IMR-90 (cell line): ENCODE measurements around the gene KLHL25. TPM values are rescaled to one million over a fixed set of nuclear protein-coding genes. Genes with fewer than 3 reads are reported as not detected.
A peak's percentile ranks its signal among the peaks of the same experiment; 100 is the strongest.

Experiments used
- ATAC-seq: fragments of 200-7000 bp; cut with Tn5 transposase; 2 replicates; pipeline ENCODE4 v1.9.1; 2020; ENCODE audit warnings: low read depth, mild to moderate bottlenecking, moderate library complexity
- BruUV-seq: library from RNA; stranded (reverse); fragments of 400-500 nt; replicated peaks from 2 replicates; lab custom pipeline; 2021; lab: Mats Ljungman, UMichigan
- CTCF ChIA-PET: fragments of 300-600 bp; formaldehyde crosslinking; extraction: SDS; loops from one replicate; lab custom pipeline; 2021; ENCODE audit warnings: antibody characterized with exemption; lab: Yijun Ruan, JAX
- POLR2A ChIA-PET: fragments of 300-600 bp; sonication (Branson Sonifier 250); formaldehyde crosslinking; loops from one replicate; lab custom pipeline; 2022; ENCODE audit warnings: antibody characterized with exemption; ENCODE audit not compliant: unreplicated experiment; lab: Charles Lee
- DNase-seq: peaks from one replicate; pipeline ENCODE4 v3.0.0; 2013
- H2AFZ ChIP-seq: replicated peaks from 2 replicates; pipeline ENCODE3; 2013; ENCODE audit warnings: low read length, mild to moderate bottlenecking; ENCODE audit not compliant: poor library complexity
- H2AK5ac ChIP-seq: 2 replicates; pipeline ENCODE4 v1.6.1; 2013; ENCODE audit warnings: low read depth, low read length, inconsistent platforms
- H2AK9ac ChIP-seq: replicated peaks from 2 replicates; pipeline ENCODE3; 2013; ENCODE audit warnings: mild to moderate bottlenecking, low read depth, low read length, moderate library complexity; ENCODE audit not compliant: poor library complexity
- H2BK120ac ChIP-seq: 2 replicates; pipeline ENCODE4 v1.6.1; 2013; ENCODE audit warnings: low read depth, low read length, inconsistent platforms
- H2BK15ac ChIP-seq: 3 replicates; pipeline ENCODE4 v1.6.1; 2013; ENCODE audit warnings: low read depth, low read length, inconsistent platforms
- H2BK20ac ChIP-seq: 2 replicates; pipeline ENCODE4 v1.6.1; 2013; ENCODE audit warnings: low read depth, mild to moderate bottlenecking, inconsistent platforms, low read length, moderate library complexity
- H2BK5ac ChIP-seq: 2 replicates; pipeline ENCODE4 v1.6.1; 2013; ENCODE audit warnings: mild to moderate bottlenecking, low read depth, low read length, inconsistent platforms; ENCODE audit not compliant: poor library complexity, severe bottlenecking
- H3K14ac ChIP-seq: replicated peaks from 2 replicates; pipeline ENCODE4 v1.6.1; 2013; ENCODE audit warnings: low read depth, low read length, inconsistent platforms
- H3K18ac ChIP-seq: 2 replicates; pipeline ENCODE4 v1.6.1; 2013; ENCODE audit warnings: low read depth, low read length, control low read depth
- H3K23ac ChIP-seq: 2 replicates; pipeline ENCODE4 v1.6.1; 2013; ENCODE audit warnings: low read depth, low read length, inconsistent platforms
- H3K27ac ChIP-seq: 2 replicates; pipeline ENCODE4 v1.5.1; 2013; ENCODE audit warnings: mild to moderate bottlenecking, control low read depth, low read length; ENCODE audit not compliant: insufficient read depth
- H3K27me3 ChIP-seq: 2 replicates; pipeline ENCODE4 v1.6.1; 2013; ENCODE audit warnings: low read length; ENCODE audit not compliant: control insufficient read depth, insufficient read depth
- H3K36me3 ChIP-seq: 2 replicates; pipeline ENCODE4 v1.6.1; 2013; ENCODE audit warnings: low read length, mixed read lengths; ENCODE audit not compliant: control insufficient read depth, insufficient read depth
- H3K4ac ChIP-seq: 2 replicates; pipeline ENCODE4 v1.6.1; 2013; ENCODE audit warnings: low read depth, low read length, inconsistent platforms
- H3K4me1 ChIP-seq: 2 replicates; pipeline ENCODE4 v1.6.1; 2013; ENCODE audit warnings: low read length, mixed read lengths; ENCODE audit not compliant: control insufficient read depth, insufficient read depth
- H3K4me2 ChIP-seq: 2 replicates; pipeline ENCODE4 v1.6.1; 2013; ENCODE audit warnings: low read depth, mild to moderate bottlenecking, control low read depth, low read length, moderate library complexity
- H3K4me3 ChIP-seq: 2 replicates; pipeline ENCODE4 v1.5.1; 2013; ENCODE audit warnings: low read depth, mild to moderate bottlenecking, control low read depth, low read length, moderate library complexity; ENCODE audit not compliant: insufficient read depth
- H3K56ac ChIP-seq: 2 replicates; pipeline ENCODE4 v1.6.1; 2013; ENCODE audit warnings: low read length, inconsistent platforms; ENCODE audit not compliant: insufficient read depth; ENCODE audit errors: extremely low read depth
- H3K79me1 ChIP-seq, 2 experiments: 2 replicates each; pipeline ENCODE4 v1.6.1; 2013; ENCODE audit warnings: low read length in 2 of 2, inconsistent platforms in 1 of 2, low read depth in 1 of 2
- H3K9ac ChIP-seq: 2 replicates; pipeline ENCODE4 v1.6.1; 2013; ENCODE audit warnings: low read depth, low read length, control low read depth
- H3K9me1 ChIP-seq: 2 replicates; pipeline ENCODE4 v1.6.1; 2013; ENCODE audit warnings: low read length, inconsistent platforms; ENCODE audit not compliant: insufficient read depth
- H3K9me3 ChIP-seq: 2 replicates; pipeline ENCODE4 v1.6.1; 2013; ENCODE audit warnings: low read length; ENCODE audit not compliant: control insufficient read depth, insufficient read depth
- H4K20me1 ChIP-seq: 2 replicates; pipeline ENCODE4 v1.6.1; 2013; ENCODE audit warnings: low read length, inconsistent platforms; ENCODE audit not compliant: insufficient read depth
- H4K5ac ChIP-seq: 2 replicates; pipeline ENCODE4 v1.6.1; 2013; ENCODE audit warnings: mild to moderate bottlenecking, low read depth, low read length, control low read depth
- H4K8ac ChIP-seq, 2 experiments: 2 replicates each; pipeline ENCODE4 v1.6.1; 2013; ENCODE audit warnings: low read depth in 2 of 2, low read length in 2 of 2, control low read depth in 1 of 2, inconsistent platforms in 1 of 2
- H4K91ac ChIP-seq: 2 replicates; pipeline ENCODE4 v1.6.1; 2013; ENCODE audit warnings: low read depth, low read length, inconsistent platforms; ENCODE audit not compliant: insufficient read depth
- CEBPB ChIP-seq: IDR thresholded peaks from 2 replicates; pipeline ENCODE4 v1.6.1; 2012; ENCODE audit warnings: low read depth, low read length, improper control_type of control experiment
- MAFK ChIP-seq: IDR thresholded peaks from 2 replicates; pipeline ENCODE4 v1.6.1; 2012; ENCODE audit warnings: low read depth, low read length, improper control_type of control experiment
- USF2 ChIP-seq: fragments of 150-350 bp; IDR thresholded peaks from 2 replicates; pipeline ENCODE4 v1.6.1; 2017; ENCODE audit warnings: mild to moderate bottlenecking, antibody characterized with exemption, low read length, low read depth
- WGBS, 2 experiments: methylation state at CpG; one replicate each; pipeline versions ENCODE4 v1.1.5 to v1.1.7; 2013; ENCODE audit warnings: missing lambda C conversion rate in 2 of 2; ENCODE audit not compliant: insufficient read length in 1 of 2; ENCODE audit errors: extremely low coverage in 2 of 2; 5-methylcytosine and 5-hydroxymethylcytosine counted together
- dilution Hi-C: fragments of 300-500 bp; cut with HindIII; formaldehyde crosslinking; loops from one replicate; pipeline ENCODE4 v1.14.3; 2018; ENCODE audit warnings: low sequenced_read_pairs; ENCODE audit not compliant: unreplicated experiment
- in situ Hi-C: fragments of 300-500 bp; cut with MboI; formaldehyde crosslinking; loops from 3 replicates; pipeline ENCODE4 v1.14.3; 2019; ENCODE audit warnings: low sequenced_read_pairs, inconsistent platforms, mixed read lengths
- intact Hi-C: fragments of 100-400 bp; cut with micrococcal nuclease; formaldehyde crosslinking; loops from 2 replicates; pipeline ENCODE4 v1.10.0; 2022
- polyA plus RNA-seq, 3 experiments: library from polyadenylated mRNA; depleted of rRNA; stranded (reverse); fragments of >200 nt; gene quantifications; 2 replicates each; pipeline ENCODE4 v1.2.3, GENCODE V29; 2012; ENCODE audit warnings: low replicate concordance in 1 of 3
- total RNA-seq: library from RNA; depleted of rRNA; stranded (reverse); fragments of >200 nt; gene quantifications from 2 replicates; pipeline ENCODE4 v1.2.3, GENCODE V29; 2012

KLHL25 gene
- total and polyA plus RNA-seq, 2 of the 4 experiments (the other 2 are of a cell fraction) = 2.7 to 5.6 TPM

GRCh38 chr15:85771781-85772445 lies 22.8 kb downstream of the KLHL25 start:
- H3K4ac ChIP-seq = no peak overlapping the region
- H3K18ac ChIP-seq = no peak overlapping the region; the same call in 1 of the 2 replicates
- peaks cover 2% of the 10 kb centered on the region; the same call in 1 of the 2 replicates for H3K36me3 ChIP-seq
- BruUV-seq = no TSS peak
- in situ Hi-C loops = no loop called here
- peaks cover 22 to 56% of the 10 kb centered on the region in 2 experiments for H3K79me1 ChIP-seq
- intact Hi-C loops = no loop called here
- WGBS, 2 experiments = 50% methylated on average over 9 of the region's 13 CpGs; no CpG with 5 or more reads in 1 of the 2 experiments
- peak overlapping the region; percentile 31 for H2AK9ac ChIP-seq
- H4K5ac ChIP-seq = no peak overlapping the region; the same call in 1 of the 2 replicates
- peaks cover 22% of the 10 kb centered on the region for H3K9me1 ChIP-seq
- dilution Hi-C loops = no loop called here
- DNase-seq (peak; percentile 13), ATAC-seq (peak; percentile 54)
- no peak overlapping the region for H2BK5ac ChIP-seq
- CTCF ChIA-PET = no interaction called here
- H3K27me3 ChIP-seq = no peaks in the 10 kb centered on the region
- no peak overlapping the region for H3K4me2 ChIP-seq
- no peak overlapping the region for H2BK20ac ChIP-seq
- H3K9me3 ChIP-seq = no peaks in the 10 kb centered on the region
- H3K14ac ChIP-seq = no peak overlapping the region
- peak overlapping the region; percentile 23 for H2AFZ ChIP-seq
- no peak overlapping the region for H3K9ac ChIP-seq
- no peak overlapping the region for H4K91ac ChIP-seq
- no peak overlapping the region for H2BK15ac ChIP-seq
- peaks cover 10% of the 10 kb centered on the region; the same call in 1 of the 2 replicates for H3K4me1 ChIP-seq
- H3K56ac ChIP-seq = no peak overlapping the region
- H3K23ac ChIP-seq = no peak overlapping the region
- POLR2A ChIA-PET = no interaction called here
- no peak overlapping the region for H3K27ac ChIP-seq
- peaks cover 26% of the 10 kb centered on the region for H4K20me1 ChIP-seq
- TF ChIP-seq MAFK (no peak), CEBPB (peak; percentile 63), USF2 (no peak)
- H4K8ac ChIP-seq = no peak overlapping the region
- no peak overlapping the region for H2BK120ac ChIP-seq
- H3K4me3 ChIP-seq = no peak overlapping the region
- 0 out of 2 replicates have a peak overlapping the region, but pooled peaks have one; percentile 69 for H2AK5ac ChIP-seq
